ENCODE results near the gene PTPRCAP.
A peak's percentile ranks its signal among the peaks of the same experiment; 100 is the strongest.

PTPRCAP gene

DNA sequence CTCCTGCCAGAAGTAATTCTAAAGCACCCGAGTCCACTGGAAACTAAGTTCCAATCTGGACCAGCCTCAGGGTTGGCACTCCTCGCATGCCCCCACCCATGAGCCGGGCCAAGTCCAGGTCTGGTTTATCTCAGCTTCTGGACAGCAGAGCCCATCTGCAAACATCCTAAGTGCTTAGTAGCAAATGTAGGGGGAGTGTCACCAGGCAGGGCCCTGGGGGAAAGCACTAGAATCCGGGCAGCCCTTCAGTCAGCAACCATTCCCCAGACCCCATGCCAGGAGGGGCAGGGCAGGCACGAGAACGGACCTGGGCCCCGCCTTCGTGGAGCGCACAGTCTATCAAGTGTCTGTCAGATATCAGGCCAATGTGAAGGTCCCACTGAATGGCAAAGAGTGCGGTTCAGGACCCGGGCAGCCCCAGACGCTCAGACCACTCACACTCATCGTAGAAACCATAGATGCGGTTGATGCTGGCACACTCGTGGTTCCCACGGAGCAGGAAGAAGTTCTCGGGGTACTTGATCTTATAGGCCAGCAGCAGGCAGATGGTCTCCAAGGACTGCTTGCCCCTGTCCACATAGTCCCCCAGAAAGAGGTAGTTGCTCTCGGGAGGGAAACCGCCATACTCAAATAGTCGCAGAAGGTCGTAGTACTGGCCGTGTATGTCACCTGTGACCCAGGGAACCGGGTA lies 37.1 kb downstream of the PTPRCAP start:
- TF ChIP-seq, protein P1, sequence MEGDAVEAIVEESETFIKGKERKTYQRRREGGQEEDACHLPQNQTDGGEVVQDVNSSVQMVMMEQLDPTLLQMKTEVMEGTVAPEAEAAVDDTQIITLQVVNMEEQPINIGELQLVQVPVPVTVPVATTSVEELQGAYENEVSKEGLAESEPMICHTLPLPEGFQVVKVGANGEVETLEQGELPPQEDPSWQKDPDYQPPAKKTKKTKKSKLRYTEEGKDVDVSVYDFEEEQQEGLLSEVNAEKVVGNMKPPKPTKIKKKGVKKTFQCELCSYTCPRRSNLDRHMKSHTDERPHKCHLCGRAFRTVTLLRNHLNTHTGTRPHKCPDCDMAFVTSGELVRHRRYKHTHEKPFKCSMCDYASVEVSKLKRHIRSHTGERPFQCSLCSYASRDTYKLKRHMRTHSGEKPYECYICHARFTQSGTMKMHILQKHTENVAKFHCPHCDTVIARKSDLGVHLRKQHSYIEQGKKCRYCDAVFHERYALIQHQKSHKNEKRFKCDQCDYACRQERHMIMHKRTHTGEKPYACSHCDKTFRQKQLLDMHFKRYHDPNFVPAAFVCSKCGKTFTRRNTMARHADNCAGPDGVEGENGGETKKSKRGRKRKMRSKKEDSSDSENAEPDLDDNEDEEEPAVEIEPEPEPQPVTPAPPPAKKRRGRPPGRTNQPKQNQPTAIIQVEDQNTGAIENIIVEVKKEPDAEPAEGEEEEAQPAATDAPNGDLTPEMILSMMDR (IDR thresholded peaks at IDR 0.05; ENCODE audit: borderline replicate concordance, insufficient read depth, low read depth, low read length), result no peak
- peak overlapping the region; percentile 81 for H3K4me3 ChIP-seq (ENCODE audit: low read depth, low read length)

DNA sequence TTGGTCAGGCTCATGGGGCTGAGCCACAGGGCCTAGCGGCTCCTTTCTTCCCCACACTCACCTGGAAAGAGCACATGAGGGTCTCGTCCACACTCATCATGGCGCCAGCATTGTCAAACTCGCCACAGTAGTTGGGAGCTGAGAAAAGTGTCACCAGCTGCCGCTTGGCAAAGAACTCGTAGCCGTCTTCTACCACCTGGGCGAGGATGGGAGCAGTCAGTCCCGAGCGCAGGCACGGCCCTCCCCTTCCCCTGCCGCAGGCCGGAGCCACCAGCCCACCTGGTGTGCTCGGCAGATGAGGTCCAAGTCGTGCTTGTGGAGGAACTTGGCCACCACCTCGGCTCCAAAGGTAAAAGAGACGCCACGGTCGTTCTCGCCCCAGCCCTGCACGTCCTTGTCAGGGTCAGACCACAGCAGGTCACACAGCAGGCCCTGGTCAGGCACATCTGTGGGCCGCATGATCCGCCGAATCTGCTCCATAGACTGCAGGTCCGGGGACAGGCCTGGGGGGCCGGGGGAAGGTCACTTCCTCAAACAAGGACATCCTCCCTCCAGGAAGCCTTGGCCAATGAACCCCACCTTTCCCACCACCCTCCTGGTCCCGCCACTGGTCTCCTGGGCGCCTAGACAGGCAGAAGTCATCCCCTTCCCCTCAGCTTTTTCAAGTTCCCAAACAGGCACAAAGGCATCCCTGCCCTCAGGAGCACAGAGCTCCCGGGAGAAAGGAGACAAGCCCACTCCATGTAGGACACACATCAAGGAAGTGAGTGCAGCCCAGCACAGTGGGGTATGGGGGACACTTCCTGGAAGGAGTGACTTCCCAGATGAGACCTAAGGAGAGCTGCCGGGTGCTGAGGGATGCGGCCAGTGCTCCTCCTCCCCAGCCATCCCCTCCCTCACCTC lies 38.6 kb downstream of the PTPRCAP start:
- H3K4me3 ChIP-seq (ENCODE audit: low read depth, low read length), result no peak overlapping the region
- TF ChIP-seq, protein P1 (IDR thresholded peaks at IDR 0.05; ENCODE audit: borderline replicate concordance, insufficient read depth, low read depth, low read length), result no peak

DNA sequence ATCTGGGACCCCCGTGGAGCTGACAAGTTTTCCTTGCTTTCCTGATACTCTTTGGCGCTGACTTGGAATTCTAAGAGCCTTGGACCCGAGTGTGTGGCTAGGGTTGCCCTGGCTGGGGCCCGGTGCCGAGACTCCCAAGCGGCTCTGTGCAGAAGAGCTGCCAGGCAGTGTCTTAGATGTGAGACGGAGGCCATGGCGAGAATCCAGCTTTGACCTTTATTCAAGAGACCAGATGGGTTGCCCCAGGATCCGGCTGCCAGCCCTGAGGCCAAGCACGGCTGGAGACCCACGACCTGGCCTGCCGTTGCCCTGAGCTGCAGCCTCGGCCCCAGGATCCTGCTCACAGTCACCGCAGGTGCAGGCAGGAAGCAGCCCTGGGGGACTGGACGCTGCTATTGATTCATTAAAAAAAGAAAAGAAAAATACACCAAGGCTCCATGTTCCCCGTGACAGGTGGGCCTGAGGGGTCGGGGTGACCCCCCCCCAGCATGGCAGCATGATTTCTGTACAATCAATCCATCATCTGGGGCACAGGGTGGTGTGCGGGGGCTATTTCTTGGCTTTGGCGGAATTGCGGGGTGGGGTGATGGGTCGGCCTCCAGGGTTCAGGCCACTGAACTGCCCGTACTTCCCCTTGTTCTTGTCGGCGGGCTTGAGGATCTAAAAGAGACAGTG lies 39.4 kb downstream of the PTPRCAP start:
- H3K4me3 ChIP-seq (ENCODE audit: low read depth, low read length), result no peak overlapping the region
- TF ChIP-seq, protein P1 (IDR thresholded peaks at IDR 0.05; ENCODE audit: borderline replicate concordance, insufficient read depth, low read depth, low read length), result no peak

DNA sequence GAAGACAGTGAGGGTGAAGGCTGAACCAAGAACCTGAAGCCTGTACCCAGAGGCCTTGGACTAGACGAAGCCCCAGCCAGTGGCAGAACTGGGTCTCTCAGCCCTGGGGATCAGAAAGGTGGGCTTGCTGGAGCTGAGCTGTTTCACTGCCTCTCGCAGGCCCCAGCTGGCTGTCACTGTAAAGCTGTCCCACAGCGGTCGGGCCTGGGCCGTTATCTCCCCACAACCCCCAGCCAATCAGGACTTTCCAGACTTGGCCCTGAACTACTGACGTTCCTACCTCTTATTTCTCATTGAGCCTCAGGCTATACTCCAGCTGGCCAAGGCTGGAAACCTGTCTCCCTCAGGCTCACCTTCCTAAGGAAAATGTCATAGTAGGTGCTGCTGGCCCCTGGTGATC lies 39.9 kb downstream of the PTPRCAP start:
- H3K4me3 ChIP-seq (ENCODE audit: low read depth, low read length), result no peak overlapping the region
- TF ChIP-seq, protein P1 (IDR thresholded peaks at IDR 0.05; ENCODE audit: borderline replicate concordance, insufficient read depth, low read depth, low read length), result no peak

DNA sequence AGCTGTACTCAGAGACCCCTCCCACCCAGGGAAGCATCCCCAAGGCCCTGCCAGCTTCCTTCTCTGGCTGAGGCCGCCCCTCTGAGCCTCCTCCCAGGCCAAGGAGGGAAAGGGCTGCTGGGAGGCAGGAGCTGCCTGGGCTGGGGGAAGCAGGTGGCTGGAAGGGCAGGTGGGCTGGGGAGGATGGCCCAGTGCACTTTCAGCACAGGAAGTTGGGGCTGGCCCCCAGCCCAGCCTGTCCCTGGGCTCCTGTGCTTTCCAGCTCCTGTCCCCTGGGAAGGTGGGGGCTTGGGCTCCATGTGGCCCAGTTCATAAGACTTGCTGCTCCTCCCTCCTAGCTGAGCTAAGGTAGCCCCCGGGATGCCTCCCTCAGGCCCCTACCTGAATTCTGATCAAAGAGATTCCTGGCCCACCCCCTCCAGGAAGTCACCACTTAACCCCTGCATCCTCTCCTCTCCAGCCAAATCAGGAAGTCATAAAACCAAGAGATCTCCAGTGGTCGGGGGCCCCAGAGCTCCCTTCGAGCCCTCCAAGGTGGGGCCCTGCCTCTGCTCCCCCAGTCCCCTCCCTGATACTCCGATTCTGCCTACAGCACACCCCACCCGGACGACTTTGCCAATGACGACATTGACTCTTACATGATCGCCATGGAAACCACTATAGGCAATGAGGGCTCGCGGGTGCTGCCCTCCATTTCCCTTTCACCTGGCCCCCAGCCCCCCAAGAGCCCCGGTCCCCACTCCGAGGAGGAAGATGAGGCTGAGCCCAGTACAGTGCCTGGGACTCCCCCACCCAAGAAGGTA lies 40.7 kb downstream of the PTPRCAP start:
- TF ChIP-seq, protein P1 (IDR thresholded peaks at IDR 0.05; ENCODE audit: borderline replicate concordance, insufficient read depth, low read depth, low read length), result no peak
- no peak overlapping the region for H3K4me3 ChIP-seq (ENCODE audit: low read depth, low read length)

DNA sequence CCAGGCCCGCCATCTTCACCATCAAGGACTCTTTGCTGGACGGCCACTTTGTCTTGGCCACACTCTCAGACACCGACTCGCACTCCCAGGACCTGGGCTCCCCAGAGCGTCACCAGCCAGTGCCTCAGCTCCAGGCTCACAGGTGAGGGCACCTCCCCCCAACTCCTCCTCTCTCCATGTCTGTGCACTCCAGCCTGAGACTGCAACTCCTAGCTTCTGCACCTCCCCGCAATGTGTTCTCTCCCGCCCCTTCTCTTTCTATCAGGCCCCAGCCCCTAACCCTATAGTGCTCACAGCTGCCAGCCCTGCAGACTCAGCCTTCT lies 41.3 kb downstream of the PTPRCAP start:
- TF ChIP-seq, protein P1 (IDR thresholded peaks at IDR 0.05; ENCODE audit: borderline replicate concordance, insufficient read depth, low read depth, low read length), result no peak
- H3K4me3 ChIP-seq (ENCODE audit: low read depth, low read length), result no peak overlapping the region
